HG03280 (cell line): ENCODE results near the gene GNAQ.

Source experiments
- ATAC-seq: cut with Tn5 transposase; IDR thresholded peaks from one replicate; pipeline ENCODE4 v1.9.1; 2021; ENCODE audit warnings: mild to moderate bottlenecking, moderate library complexity; ENCODE audit not compliant: unreplicated experiment

The GNAQ gene

GRCh38 chr9:78004478-78005229 is 27.0 kb downstream of the GNAQ start:
- no peak for ATAC-seq

GRCh38 chr9:78003730-78004129 is 27.9 kb downstream of the GNAQ start:
- no peak for ATAC-seq

GRCh38 chr9:78001946-78002731 is 29.5 kb downstream of the GNAQ start:
- ATAC-seq: no peak

GRCh38 chr9:78000221-78000620 is 31.4 kb downstream of the GNAQ start:
- no peak for ATAC-seq

GRCh38 chr9:77999231-77999631 is 32.4 kb downstream of the GNAQ start:
- no peak for ATAC-seq

GRCh38 chr9:77997611-77998284 is 33.9 kb downstream of the GNAQ start:
- no peak for ATAC-seq

- ATAC-seq: no peak
Measured at GRCh38 chr9:77996696-77997095, 34.9 kb downstream of the GNAQ start.

GRCh38 chr9:77991191-77991590 is 40.4 kb downstream of the GNAQ start:
- no peak for ATAC-seq

GRCh38 chr9:77989909-77990308 is 41.7 kb downstream of the GNAQ start:
- no peak for ATAC-seq

- no peak for ATAC-seq
Measured at GRCh38 chr9:77989458-77989857, 42.2 kb downstream of the GNAQ start.

- no peak for ATAC-seq
Measured at GRCh38 chr9:77988630-77989029, 43.0 kb downstream of the GNAQ start.

- no peak for ATAC-seq
Measured at GRCh38 chr9:77987880-77988525, 43.6 kb downstream of the GNAQ start.

GRCh38 chr9:77987081-77987656 is 44.4 kb downstream of the GNAQ start:
- ATAC-seq: no peak

GRCh38 chr9:77985996-77986395 is 45.6 kb downstream of the GNAQ start:
- no peak for ATAC-seq

- no peak for ATAC-seq
Measured at GRCh38 chr9:77983320-77983662, 48.3 kb downstream of the GNAQ start.

- ATAC-seq: no peak
Measured at GRCh38 chr9:77982581-77983319, 48.9 kb downstream of the GNAQ start.

GRCh38 chr9:77981907-77982306 is 49.7 kb downstream of the GNAQ start:
- no peak for ATAC-seq

- no peak for ATAC-seq
Measured at GRCh38 chr9:77981332-77981731, 50.3 kb downstream of the GNAQ start.

- no peak for ATAC-seq
Measured at GRCh38 chr9:77980622-77981021, 51.0 kb downstream of the GNAQ start.

- no peak for ATAC-seq
Measured at GRCh38 chr9:77978086-77978781, 53.4 kb downstream of the GNAQ start.
